K562 (cell line): ENCODE results near the gene ZNF74. TPM values are rescaled to one million over a fixed set of nuclear protein-coding genes. Genes with fewer than 3 reads are reported as not detected.

Source experiments
- BDP1 ChIP-seq: IDR thresholded peaks from 3 replicates; pipeline ENCODE4 v1.6.1; 2011; ENCODE audit not compliant: insufficient read length, insufficient read depth
- CBX1 ChIP-seq: sonication (generic); IDR thresholded peaks from 2 replicates; pipeline ENCODE4 v1.6.1; 2016; ENCODE audit warnings: antibody characterized with exemption, low read depth, mild to moderate bottlenecking
- CC2D1A ChIP-seq: fragments of 450-650 bp; IDR thresholded peaks from 2 replicates; pipeline ENCODE4 v1.6.1; 2017; ENCODE audit warnings: mild to moderate bottlenecking
- IRF2 ChIP-seq: sonication (generic); formaldehyde crosslinking; IDR thresholded peaks from 2 replicates; pipeline ENCODE4 v1.8.1; 2022; ENCODE audit warnings: mild to moderate bottlenecking, missing genetic modification reagents
- KAT2B ChIP-seq: IDR thresholded peaks from one replicate; pipeline ENCODE4 v1.6.1; 2012; ENCODE audit warnings: low read depth, mild to moderate bottlenecking, control low read depth, inconsistent platforms, low read length, moderate library complexity
- KAT8 ChIP-seq: fragments of 450-650 bp; IDR thresholded peaks from 2 replicates; pipeline ENCODE4 v1.6.1; 2016; ENCODE audit warnings: low read depth, mild to moderate bottlenecking
- LCOR ChIP-seq: sonication (generic); formaldehyde crosslinking; IDR thresholded peaks from 2 replicates; pipeline ENCODE4 v1.8.0; 2022; ENCODE audit warnings: mild to moderate bottlenecking, missing genetic modification reagents
- MCM7 ChIP-seq, 2 experiments: fragments of 450-650 bp; IDR thresholded peaks; 2 replicates each; pipeline ENCODE4 v1.6.1; 2016 to 2018
- SRF ChIP-seq, 2 experiments: fragments of 250-450, 450-650 bp in 1 of 2; sonication (Bioruptor Pico) in 1 of 2; sonication (generic) in 1 of 2; formaldehyde crosslinking; IDR thresholded peaks; 2 replicates each; pipeline versions ENCODE4 v1.5.0 to v1.5.1; 2020 to 2022; ENCODE audit warnings: mild to moderate bottlenecking in 1 of 2, missing genetic modification reagents in 1 of 2
- TARDBP ChIP-seq: fragments of 450-650 bp; IDR thresholded peaks from 2 replicates; pipeline ENCODE4 v1.6.1; 2016
- ZBTB11 ChIP-seq, 3 experiments: fragments of 200-800 bp in 1 of 3; fragments of 250-450 bp in 1 of 3; fragments of 450-650 bp in 1 of 3; sonication (Bioruptor Pico) in 1 of 3; sonication (Bioruptor generic) in 1 of 3; formaldehyde crosslinking in 1 of 3; IDR thresholded peaks; 2 replicates each; pipeline versions ENCODE4 v1.6.1 to v1.8.0; 2016 to 2022; ENCODE audit warnings: mild to moderate bottlenecking in 2 of 3, missing genetic modification characterization in 2 of 3, missing compliant biosample characterization in 1 of 3, moderate library complexity in 1 of 3
- ZNF184 ChIP-seq: sonication (generic); formaldehyde crosslinking; IDR thresholded peaks from 2 replicates; pipeline ENCODE4 v1.5.0; 2020; ENCODE audit warnings: missing genetic modification reagents
- ZNF639 ChIP-seq, 2 experiments: fragments of 200-800 bp in 1 of 2; sonication (Bioruptor generic) in 1 of 2; sonication (generic) in 1 of 2; formaldehyde crosslinking in 1 of 2; IDR thresholded peaks in 1 of 2; conservative IDR thresholded peaks in 1 of 2; 2 replicates each; pipeline versions ENCODE4 v1.5.0 to v1.6.1; 2016 to 2020; ENCODE audit warnings: missing compliant biosample characterization in 1 of 2, missing genetic modification characterization in 1 of 2, missing genetic modification reagents in 1 of 2
- polyA plus RNA-seq, 8 experiments: library from polyadenylated mRNA; depleted of rRNA in 4 of 8; stranded (reverse) in 5 of 8; unstranded in 3 of 8; fragments of >200 nt; fragmentation: Nextera tagmentation in 2 of 8; fragmentation: Illumina TruSeq in 1 of 8; extraction: Ambion mirVana in 2 of 8; extraction: Trizol in 1 of 8; gene quantifications; 2 replicates each; pipeline versions ENCODE4 v1.2.1 to v1.2.3, GENCODE V29; 2011 to 2014; ENCODE audit warnings: inconsistent platforms in 1 of 8, missing spikeins in 1 of 8
- total RNA-seq, 7 experiments: library from RNA; depleted of rRNA in 6 of 7; stranded (reverse); fragments of >200 nt in 6 of 7; fragmentation: Illumina TruSeq in 2 of 7; extraction: Trizol in 2 of 7; gene quantifications; 2 replicates each; pipeline versions ENCODE4 v1.2.1 to v1.2.3, GENCODE V29; 2011 to 2021; ENCODE audit warnings: low replicate concordance in 1 of 7

The ZNF74 gene
- total and polyA plus RNA-seq, 9 of the 15 experiments (the other 6 are each of a cell fraction or from before 2014, with no cell fraction given), result 2.4 to 53.5 (median 31.5) TPM

GRCh38 chr22:20427104-20427944, 33.4 kb downstream of the ZNF74 start (continued):
- TF ChIP-seq KAT2B, result no peak
- 0 out of 4 replicates have a peak, but pooled peaks of 1 of the 2 experiments have one; percentile 28 for TF ChIP-seq SRF (CRISPR knock-in tag; IDR thresholded peaks at IDR 0.05)
- TF ChIP-seq ZNF184 (CRISPR knock-in tag), result peak; percentile 48; the same call in 1 of the 2 replicates
- TF ChIP-seq TARDBP, result no peak
- TF ChIP-seq BDP1, result no peak
- 0 out of 6 replicates have a peak, but pooled peaks of 1 of the 3 experiments have one; percentile 25 for TF ChIP-seq ZBTB11 (CRISPR knock-in tag; IDR thresholded peaks at IDR 0.05)
- no peak for TF ChIP-seq CC2D1A
- no peak for TF ChIP-seq LCOR (CRISPR knock-in tag)
- no peak for TF ChIP-seq CBX1
- 0 out of 4 replicates have a peak, but pooled peaks of 1 of the 2 experiments have one; percentile 37 for TF ChIP-seq ZNF639 (CRISPR knock-in tag; conservative IDR thresholded peaks at IDR 0.05 in 1 of 2, IDR thresholded peaks at IDR 0.05 in 1 of 2)
- peak; percentile 79 for TF ChIP-seq IRF2 (CRISPR knock-in tag)
- peak in 1 of 2 experiments; percentile 16; a peak in 1 of 4 replicates for TF ChIP-seq MCM7 (IDR thresholded peaks at IDR 0.05)
- no peak for TF ChIP-seq KAT8
